Prostate gland (tissue), 2 donors: ENCODE results near the gene KIF21B. TPM values are rescaled to one million over a fixed set of nuclear protein-coding genes. Genes with fewer than 3 reads are reported as not detected.

ENCODE experiments used
- DNase-seq: peaks from one replicate; pipeline ENCODE4 v3.0.0-alpha.2; 2019; ENCODE audit warnings: low spot score
- H3K27ac ChIP-seq, 2 donors: fragments of 200-600 bp; sonication (generic); 2 replicates each; pipeline ENCODE4 v1.5.1; 2017 to 2019
- H3K27me3 ChIP-seq: fragments of 200-600 bp; sonication (generic); replicated peaks from 2 replicates; pipeline ENCODE4 v1.5.1; 2019; ENCODE audit not compliant: insufficient read depth
- H3K36me3 ChIP-seq, 2 donors: fragments of 200-600 bp; sonication (generic); 1 replicate in 1 of 2; 2 replicates in 1 of 2; pipeline versions ENCODE4 v1.5.1 to v1.8.1; 2017 to 2019
- H3K4me1 ChIP-seq: fragments of 200-600 bp; sonication (generic); replicated peaks from 2 replicates; pipeline ENCODE4 v1.5.1; 2019
- H3K4me3 ChIP-seq, 2 donors: fragments of 200-600 bp; sonication (generic); 2 replicates each; pipeline ENCODE4 v1.5.1; 2017 to 2019
- H3K9me3 ChIP-seq: fragments of 200-600 bp; sonication (generic); 2 replicates; pipeline ENCODE4 v1.5.1; 2017
- CTCF ChIP-seq, 4 experiments: fragments of 200-600 bp in 2 of 4; fragments of 450-650 bp in 2 of 4; sonication (generic) in 2 of 4; IDR thresholded peaks; 1 replicate in 3 of 4; 2 replicates in 1 of 4; pipeline ENCODE4 v1.5.1; 2016 to 2019; ENCODE audit warnings: antibody characterized with exemption in 4 of 4, mild to moderate bottlenecking in 2 of 4, moderate library complexity in 2 of 4
- POLR2A ChIP-seq: fragments of 450-650 bp; IDR thresholded peaks from one replicate; pipeline ENCODE4 v1.6.1; 2016; ENCODE audit warnings: antibody characterized with exemption, mild to moderate bottlenecking
- POLR2AphosphoS5 ChIP-seq: sonication (generic); formaldehyde crosslinking; IDR thresholded peaks from one replicate; pipeline ENCODE4 v1.6.1; 2017; ENCODE audit warnings: antibody characterized with exemption
- WGBS: methylation state at CpG from one replicate; pipeline ENCODE4 v1.1.5; 2018; 5-methylcytosine and 5-hydroxymethylcytosine counted together
- intact Hi-C: fragments of 100-400 bp; cut with DNase I; formaldehyde crosslinking; loops from one replicate; pipeline ENCODE4 v1.14.2; 2022
- total RNA-seq, 2 donors: library from RNA; depleted of rRNA; stranded (reverse); fragments of >200 nt; gene quantifications; one replicate each; pipeline ENCODE4 v1.1.0, GENCODE V29; 2016

KIF21B gene
- total RNA-seq, 2 donors from 2014 or later = 0.46 to 10.5 TPM

DNA sequence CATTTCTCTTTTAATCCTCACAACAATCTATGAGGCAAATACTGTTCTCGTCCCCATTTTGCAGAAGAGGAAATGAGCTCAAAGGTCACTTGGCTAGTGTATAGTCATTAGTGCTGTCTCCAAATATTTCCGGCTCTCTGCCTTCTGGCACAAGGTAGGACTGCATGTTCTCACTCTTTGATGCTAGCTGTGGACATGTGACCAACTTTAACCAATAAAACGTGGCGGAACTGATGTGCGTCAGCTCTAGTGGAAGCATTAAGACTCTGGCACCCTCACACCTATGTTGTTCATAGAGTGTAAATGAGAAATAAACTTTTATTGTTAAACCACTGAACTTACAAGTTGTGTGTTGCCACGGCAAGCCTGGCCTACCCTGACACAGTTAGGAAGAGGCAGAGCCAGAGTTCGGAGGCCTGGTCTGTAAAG lies 5.0 kb upstream of the KIF21B start:
- 66% methylated on average over 7 of the region's 7 CpGs for WGBS
- Histone ChIP-seq H3K4me3 (no peak overlapping the region), H3K27ac (no peak overlapping the region), H3K36me3 (no peaks in the 10 kb centered on the region), H3K27me3 (no peaks in the 10 kb centered on the region), H3K9me3 (no peaks in the 10 kb centered on the region), H3K4me1 (no peaks in the 10 kb centered on the region)
- TF ChIP-seq POLR2AphosphoS5 (peak; percentile 30), POLR2A (no peak)
- intact Hi-C loops = no loop called here
- DNase-seq = no peak

- 49% methylated on average over 3 of the region's 3 CpGs for WGBS
- intact Hi-C loops = no loop called here
These were observed 3.3 kb upstream of the KIF21B start for GRCh38 chr1:201026836-201027235.

DNA sequence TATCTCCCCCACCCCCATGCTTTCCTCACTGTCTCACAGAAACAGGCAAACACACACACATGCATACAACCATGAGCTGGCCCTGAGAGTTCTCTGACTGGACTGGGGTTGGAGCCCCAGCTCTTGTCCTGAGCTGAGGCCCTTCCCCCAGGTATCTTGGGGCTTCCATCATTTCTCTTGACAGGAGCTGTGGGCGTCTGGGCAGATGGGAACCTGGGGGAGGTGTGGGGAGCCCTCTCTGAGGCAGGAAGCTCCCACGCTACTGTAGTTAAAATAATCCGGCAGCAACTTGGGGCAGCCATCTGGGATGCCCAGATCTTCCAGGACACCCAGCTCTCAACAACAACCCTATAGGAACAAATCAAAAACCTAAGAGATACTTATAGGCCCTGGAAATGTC lies 2.7 kb upstream of the KIF21B start:
- Histone ChIP-seq H3K36me3 (no peaks in the 10 kb centered on the region), H3K9me3 (no peaks in the 10 kb centered on the region), H3K27ac (no peak overlapping the region), H3K4me3 (no peak overlapping the region), H3K27me3 (no peaks in the 10 kb centered on the region), H3K4me1 (peaks cover 5% of the 10 kb centered on the region)
- WGBS = 88% methylated on average over 3 of the region's 3 CpGs
- no peak for DNase-seq
- TF ChIP-seq POLR2A (no peak), CTCF (IDR thresholded peaks at IDR 0.05) (no peak), POLR2AphosphoS5 (no peak)
- intact Hi-C loops = no loop called here

More at GRCh38 chr1:201026836-201027235, 3.3 kb upstream of the KIF21B start:
- Histone ChIP-seq H3K36me3 (no peaks in the 10 kb centered on the region), H3K4me3 (no peak overlapping the region), H3K27me3 (no peaks in the 10 kb centered on the region), H3K9me3 (no peaks in the 10 kb centered on the region), H3K4me1 (peaks cover 5% of the 10 kb centered on the region), H3K27ac (no peak overlapping the region)
- TF ChIP-seq POLR2A = no peak
- TF ChIP-seq CTCF (IDR thresholded peaks at IDR 0.05) = no peak
- DNase-seq = no peak

- intact Hi-C loops = no loop called here
- H3K27ac ChIP-seq = no peak overlapping the region
- 86% methylated on average over 7 of the region's 7 CpGs for WGBS
These were observed 2.1 kb upstream of the KIF21B start for GRCh38 chr1:201025571-201026002.

GRCh38 chr1:201024625-201024998 lies 1.1 kb upstream of the KIF21B start:
- TF ChIP-seq CTCF (IDR thresholded peaks at IDR 0.05) (no peak), POLR2AphosphoS5 (no peak), POLR2A (no peak)
- Histone ChIP-seq H3K27me3 (no peaks in the 10 kb centered on the region), H3K4me3 (no peak overlapping the region), H3K27ac (no peak overlapping the region), H3K36me3 (no peaks in the 10 kb centered on the region), H3K4me1 (peaks cover 5% of the 10 kb centered on the region), H3K9me3 (no peaks in the 10 kb centered on the region)
- WGBS = 93% methylated on average over 2 of the region's 2 CpGs
- intact Hi-C loops = no loop called here
- DNase-seq = no peak

More at GRCh38 chr1:201025571-201026002, 2.1 kb upstream of the KIF21B start:
- no peaks in the 10 kb centered on the region for H3K36me3 ChIP-seq
- no peak overlapping the region for H3K4me3 ChIP-seq
- no peak for TF ChIP-seq POLR2AphosphoS5
- no peak for TF ChIP-seq CTCF (IDR thresholded peaks at IDR 0.05)
- TF ChIP-seq POLR2A = no peak
- no peaks in the 10 kb centered on the region for H3K9me3 ChIP-seq
- H3K4me1 ChIP-seq = peaks cover 5% of the 10 kb centered on the region
- DNase-seq = no peak
- no peaks in the 10 kb centered on the region for H3K27me3 ChIP-seq
